Endothelial cell of umbilical vein (primary cell): ENCODE measurements around the gene FBN2.

ENCODE experiments used
- CTCF ChIP-seq, 2 donors: IDR thresholded peaks; 1 replicate in 1 of 2; 2 replicates in 1 of 2; pipeline ENCODE4 v1.5.1; 2011; ENCODE audit warnings: low read length in 2 of 2, mild to moderate bottlenecking in 2 of 2, moderate library complexity in 2 of 2, control low read depth in 1 of 2, inconsistent platforms in 1 of 2, low read depth in 1 of 2; ENCODE audit not compliant: insufficient read depth in 1 of 2; ENCODE audit errors: extremely low read depth in 1 of 2
- EZH2 ChIP-seq: IDR thresholded peaks from 2 replicates; pipeline ENCODE4 v1.6.1; 2012; ENCODE audit warnings: borderline replicate concordance, low read depth, mild to moderate bottlenecking, moderate library complexity, low read length, inconsistent platforms; ENCODE audit not compliant: severe bottlenecking
- GATA2 ChIP-seq: IDR thresholded peaks from 2 replicates; pipeline ENCODE4 v1.7.0; 2011; ENCODE audit warnings: low read depth, mild to moderate bottlenecking, moderate library complexity, mixed read lengths, low read length; ENCODE audit not compliant: insufficient read length, insufficient read depth
- MAX ChIP-seq: IDR thresholded peaks from 2 replicates; pipeline ENCODE4 v1.6.1; 2011; ENCODE audit not compliant: insufficient read depth, insufficient read length
- MYC ChIP-seq: IDR thresholded peaks from one replicate; pipeline ENCODE4 v1.6.1; 2011; ENCODE audit warnings: mild to moderate bottlenecking, low read depth, low read length
- POLR2A ChIP-seq: IDR thresholded peaks from 2 replicates; pipeline ENCODE4 v1.6.1; 2012; ENCODE audit warnings: low read depth, mild to moderate bottlenecking, control low read depth, low read length
- POLR2AphosphoS5 ChIP-seq: IDR thresholded peaks from 2 replicates; pipeline ENCODE4 v1.6.1; 2012; ENCODE audit warnings: low read depth, mild to moderate bottlenecking, control low read depth, low read length, moderate library complexity; ENCODE audit not compliant: insufficient read depth

GRCh38 chr5:128441165-128441564 is 96.9 kb downstream of the FBN2 start:
- TF ChIP-seq EZH2 = no peak
- no peak for TF ChIP-seq POLR2AphosphoS5
- TF ChIP-seq CTCF (IDR thresholded peaks at IDR 0.05; ENCODE audit: extremely low read depth in 1 of 2, insufficient read depth in 1 of 2, low read depth in 1 of 2, low read length in 2 of 2) = no peak
- TF ChIP-seq POLR2A = no peak
- TF ChIP-seq MAX = no peak
- TF ChIP-seq MYC = no peak
- no peak for TF ChIP-seq GATA2
